Mucosa of descending colon (tissue), 3 donors: ENCODE data around the gene GIPC2. TPM values are rescaled to one million over a fixed set of nuclear protein-coding genes. Genes with fewer than 3 reads are reported as not detected.

Source experiments
- ATAC-seq: fragments of 200-7000 bp; cut with Tn5 transposase; one replicate; pipeline ENCODE4 v1.9.1; 2020; ENCODE audit warnings: mild to moderate bottlenecking, moderate library complexity
- DNase-seq, 3 donors: peaks; one replicate each; pipeline ENCODE4 v3.0.0-alpha.2; 2020
- H3K36me3 ChIP-seq: fragments of 200-600 bp; one replicate; pipeline ENCODE4 v1.8.0; 2021; ENCODE audit warnings: low read depth, mild to moderate bottlenecking
- H3K4me1 ChIP-seq: fragments of 200-600 bp; one replicate; pipeline ENCODE4 v1.8.0; 2021; ENCODE audit warnings: low read depth, mild to moderate bottlenecking
- H3K4me3 ChIP-seq: fragments of 200-600 bp; one replicate; pipeline ENCODE4 v1.8.0; 2021; ENCODE audit warnings: mild to moderate bottlenecking
- H3K9me3 ChIP-seq: fragments of 200-600 bp; one replicate; pipeline ENCODE4 v1.8.0; 2021; ENCODE audit warnings: mild to moderate bottlenecking
- CTCF ChIP-seq: fragments of 200-600 bp; IDR thresholded peaks from one replicate; pipeline ENCODE4 v1.8.0; 2022; ENCODE audit warnings: antibody characterized with exemption, mild to moderate bottlenecking
- intact Hi-C, 2 donors: fragments of 100-400 bp; cut with DNase I in 1 of 2; cut with micrococcal nuclease in 1 of 2; formaldehyde crosslinking; loops; one replicate each; pipeline versions ENCODE4 v1.11.0 to v1.11.1; 2022; cut with DNase I, micrococcal nuclease
- total RNA-seq, 3 donors: library from RNA; stranded (reverse); fragmentation: NEBNext Ultra II Directional in 2 of 3; extraction: Animal tissue kit (Norgen Biotek cat#: 25700) in 2 of 3; gene quantifications; one replicate each; pipeline versions ENCODE4 v1.2.1 to v1.2.4, GENCODE V29; 2021 to 2023
- donor health status: DM: no; HTN: no; CAD: no; lungs with moderate emphysema.
- donor health status: DM: no; HTN: no; CAD: no.
- donor health status: DM: no; HTN: yes; CAD: no.

GIPC2 gene
- total RNA-seq, 3 donors from 2014 or later, result 12.8 to 34.7 (median 27.9) TPM

- Histone ChIP-seq H3K4me3 (no peak overlapping the region), H3K9me3 (no peaks in the 10 kb centered on the region), H3K4me1 (no peaks in the 10 kb centered on the region), H3K36me3 (no peaks in the 10 kb centered on the region)
- DNase-seq, result no peak
- intact Hi-C loops, result no loop called here
- ATAC-seq, result no peak
- no peak for TF ChIP-seq CTCF
Observed at GRCh38 chr1:78153092-78153736, 107.4 kb downstream of the GIPC2 start.

- TF ChIP-seq CTCF, result no peak
- ATAC-seq (no peak), DNase-seq (no peak)
- intact Hi-C loops, result no loop called here
- no peak overlapping the region for H3K4me3 ChIP-seq
- no peaks in the 10 kb centered on the region for H3K9me3 ChIP-seq
- H3K36me3 ChIP-seq, result no peaks in the 10 kb centered on the region
- H3K4me1 ChIP-seq, result no peaks in the 10 kb centered on the region
Observed at GRCh38 chr1:78155121-78155520, 109.4 kb downstream of the GIPC2 start.

DNA sequence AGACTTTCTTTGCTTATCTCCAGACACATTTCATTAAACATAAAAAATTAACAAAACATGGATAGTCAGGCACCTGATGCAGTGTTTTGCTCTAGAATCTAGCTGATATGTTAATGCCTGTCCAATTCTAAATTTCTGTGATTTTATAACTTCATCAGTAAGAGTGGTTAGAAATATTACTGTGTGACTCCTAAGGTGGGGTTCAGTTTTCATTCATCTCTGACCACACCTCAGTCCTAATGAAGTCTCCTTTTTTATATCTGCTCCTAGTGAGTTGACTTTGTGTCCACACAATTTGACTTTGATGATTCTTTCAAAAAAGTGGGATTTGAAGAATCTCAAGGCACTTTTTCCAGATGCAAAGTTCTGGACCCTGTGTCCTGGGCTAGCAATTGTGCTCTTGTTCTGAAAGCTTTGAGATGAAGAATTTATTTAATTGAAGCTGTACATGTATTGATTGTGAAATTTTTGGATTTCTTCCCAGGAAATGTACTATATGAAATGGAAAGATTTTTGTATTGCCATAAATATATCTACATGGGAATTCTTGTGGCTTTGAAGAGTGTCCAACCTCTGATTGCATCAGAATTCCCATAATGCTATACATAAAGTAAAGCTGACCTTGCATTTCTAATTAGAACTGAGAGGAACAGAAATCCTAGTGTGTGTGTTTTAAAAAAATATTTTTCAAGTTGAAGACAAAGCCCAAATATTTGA, 111.2 kb downstream of the GIPC2 start:
- ATAC-seq, result no peak
- DNase-seq, result no peak
- no peaks in the 10 kb centered on the region for H3K36me3 ChIP-seq
- H3K4me1 ChIP-seq, result no peaks in the 10 kb centered on the region
- no peaks in the 10 kb centered on the region for H3K9me3 ChIP-seq
- TF ChIP-seq CTCF, result no peak
- no peak overlapping the region for H3K4me3 ChIP-seq
- intact Hi-C loops, result no loop called here

DNA sequence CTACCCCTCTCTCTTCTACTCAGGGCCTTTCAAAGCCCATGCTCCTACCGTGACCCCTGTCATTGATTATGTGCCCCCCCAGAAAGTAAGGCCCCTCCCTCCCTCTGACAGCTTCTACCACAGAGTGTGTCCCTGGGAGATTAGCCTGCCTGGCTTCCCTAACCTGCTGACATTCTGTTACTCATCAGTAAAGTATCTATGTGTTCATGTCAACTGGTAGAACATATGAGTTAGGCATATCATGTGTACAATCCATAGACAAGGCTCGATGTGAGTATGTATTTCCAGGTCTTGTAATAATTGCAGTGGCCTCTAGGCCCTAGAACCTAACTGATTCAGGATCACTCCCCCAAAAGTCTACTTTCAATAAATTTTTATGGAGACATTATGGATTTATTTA, 120.0 kb downstream of the GIPC2 start:
- DNase-seq (no peak), ATAC-seq (no peak)
- TF ChIP-seq CTCF, result no peak
- no peak overlapping the region for H3K4me3 ChIP-seq
- H3K36me3 ChIP-seq, result no peaks in the 10 kb centered on the region
- H3K9me3 ChIP-seq, result no peaks in the 10 kb centered on the region
- intact Hi-C loops, result no loop called here
- H3K4me1 ChIP-seq, result no peaks in the 10 kb centered on the region

GRCh38 chr1:78168306-78168705, 122.5 kb downstream of the GIPC2 start:
- Histone ChIP-seq H3K4me3 (no peak overlapping the region), H3K4me1 (no peaks in the 10 kb centered on the region), H3K36me3 (no peaks in the 10 kb centered on the region), H3K9me3 (no peaks in the 10 kb centered on the region)
- no peak for TF ChIP-seq CTCF
- ATAC-seq (no peak), DNase-seq (no peak)
- intact Hi-C loops, result no loop called here
